Measurements from ENCODE around the gene ILF3.

DNA sequence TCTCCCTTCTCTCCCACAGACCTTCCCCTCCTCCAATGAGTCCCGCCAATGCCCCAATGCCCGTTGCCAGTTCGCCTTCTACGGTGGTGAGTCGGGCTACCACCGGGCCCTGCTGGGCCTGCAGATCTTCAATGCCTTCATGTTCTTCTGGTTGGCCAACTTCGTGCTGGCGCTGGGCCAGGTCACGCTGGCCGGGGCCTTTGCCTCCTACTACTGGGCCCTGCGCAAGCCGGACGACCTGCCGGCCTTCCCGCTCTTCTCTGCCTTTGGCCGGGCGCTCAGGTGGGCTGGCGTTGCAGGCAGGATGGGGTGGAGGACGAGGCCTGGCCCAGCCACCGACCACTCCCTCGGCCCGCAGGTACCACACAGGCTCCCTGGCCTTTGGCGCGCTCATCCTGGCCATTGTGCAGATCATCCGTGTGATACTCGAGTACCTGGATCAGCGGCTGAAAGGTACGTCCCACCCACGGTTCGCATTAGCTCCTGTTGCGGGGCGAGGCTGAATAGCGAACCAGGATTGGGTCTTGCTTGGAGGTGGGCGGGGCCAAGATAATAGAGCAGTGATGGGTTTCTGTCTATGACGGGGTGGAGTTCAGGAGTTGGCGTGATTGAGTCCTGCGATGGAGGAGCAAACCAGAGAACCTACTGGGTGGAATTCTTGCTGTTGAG is 17.7 kb upstream of the ILF3 start:
- TF ChIP-seq, protein P1, sequence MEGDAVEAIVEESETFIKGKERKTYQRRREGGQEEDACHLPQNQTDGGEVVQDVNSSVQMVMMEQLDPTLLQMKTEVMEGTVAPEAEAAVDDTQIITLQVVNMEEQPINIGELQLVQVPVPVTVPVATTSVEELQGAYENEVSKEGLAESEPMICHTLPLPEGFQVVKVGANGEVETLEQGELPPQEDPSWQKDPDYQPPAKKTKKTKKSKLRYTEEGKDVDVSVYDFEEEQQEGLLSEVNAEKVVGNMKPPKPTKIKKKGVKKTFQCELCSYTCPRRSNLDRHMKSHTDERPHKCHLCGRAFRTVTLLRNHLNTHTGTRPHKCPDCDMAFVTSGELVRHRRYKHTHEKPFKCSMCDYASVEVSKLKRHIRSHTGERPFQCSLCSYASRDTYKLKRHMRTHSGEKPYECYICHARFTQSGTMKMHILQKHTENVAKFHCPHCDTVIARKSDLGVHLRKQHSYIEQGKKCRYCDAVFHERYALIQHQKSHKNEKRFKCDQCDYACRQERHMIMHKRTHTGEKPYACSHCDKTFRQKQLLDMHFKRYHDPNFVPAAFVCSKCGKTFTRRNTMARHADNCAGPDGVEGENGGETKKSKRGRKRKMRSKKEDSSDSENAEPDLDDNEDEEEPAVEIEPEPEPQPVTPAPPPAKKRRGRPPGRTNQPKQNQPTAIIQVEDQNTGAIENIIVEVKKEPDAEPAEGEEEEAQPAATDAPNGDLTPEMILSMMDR (conservative IDR thresholded peaks at IDR 0.05; ENCODE audit: low read depth in 2 of 2): no peak
- TF ChIP-seq EZH2phosphoT487 (IDR thresholded peaks at IDR 0.05; ENCODE audit: unreplicated experiment): no peak
